Nephron progenitor cell (in vitro differentiated cells): ENCODE results near the gene HDAC7.

ENCODE experiments used
- DNase-seq: peaks from one replicate; pipeline ENCODE4 v3.0.0; 2021
- H3K27ac Mint-ChIP-seq: 2 replicates; pipeline ENCODE4 v1.8.0; 2021; ENCODE audit warnings: mild to moderate bottlenecking, moderate library complexity, mixed read lengths
- H3K27me3 Mint-ChIP-seq: 2 replicates; pipeline ENCODE4 v1.8.0; 2021; ENCODE audit warnings: mild to moderate bottlenecking, low read depth, mixed read lengths; ENCODE audit not compliant: poor library complexity
- H3K36me3 Mint-ChIP-seq: 2 replicates; pipeline ENCODE4 v1.8.0; 2021; ENCODE audit warnings: low read depth, mixed read lengths
- H3K4me1 Mint-ChIP-seq: 2 replicates; pipeline ENCODE4 v1.8.0; 2021; ENCODE audit warnings: mixed read lengths
- H3K4me3 Mint-ChIP-seq: 2 replicates; pipeline ENCODE4 v1.8.0; 2021; ENCODE audit warnings: mild to moderate bottlenecking, moderate library complexity, mixed read lengths
- H3K9me3 Mint-ChIP-seq: 2 replicates; pipeline ENCODE4 v1.8.0; 2021; ENCODE audit warnings: mild to moderate bottlenecking, moderate library complexity, mixed read lengths
- TF ChIP-seq, protein P1 (sequence below): fragments of 200-600 bp; sonication (generic); IDR thresholded peaks from 2 replicates; pipeline ENCODE4 v1.5.0; 2021; ENCODE audit warnings: antibody characterized with exemption

Gene HDAC7

GRCh38 chr12:47752552-47752951, 67.2 kb downstream of the HDAC7 start:
- no peak for DNase-seq
- H3K36me3 Mint-ChIP-seq: peaks cover 8% of the 10 kb centered on the region
- peak overlapping the region; percentile 68 for H3K27ac Mint-ChIP-seq
- H3K9me3 Mint-ChIP-seq: no peaks in the 10 kb centered on the region
- peaks cover 3% of the 10 kb centered on the region for H3K27me3 Mint-ChIP-seq
- TF ChIP-seq, protein P1, sequence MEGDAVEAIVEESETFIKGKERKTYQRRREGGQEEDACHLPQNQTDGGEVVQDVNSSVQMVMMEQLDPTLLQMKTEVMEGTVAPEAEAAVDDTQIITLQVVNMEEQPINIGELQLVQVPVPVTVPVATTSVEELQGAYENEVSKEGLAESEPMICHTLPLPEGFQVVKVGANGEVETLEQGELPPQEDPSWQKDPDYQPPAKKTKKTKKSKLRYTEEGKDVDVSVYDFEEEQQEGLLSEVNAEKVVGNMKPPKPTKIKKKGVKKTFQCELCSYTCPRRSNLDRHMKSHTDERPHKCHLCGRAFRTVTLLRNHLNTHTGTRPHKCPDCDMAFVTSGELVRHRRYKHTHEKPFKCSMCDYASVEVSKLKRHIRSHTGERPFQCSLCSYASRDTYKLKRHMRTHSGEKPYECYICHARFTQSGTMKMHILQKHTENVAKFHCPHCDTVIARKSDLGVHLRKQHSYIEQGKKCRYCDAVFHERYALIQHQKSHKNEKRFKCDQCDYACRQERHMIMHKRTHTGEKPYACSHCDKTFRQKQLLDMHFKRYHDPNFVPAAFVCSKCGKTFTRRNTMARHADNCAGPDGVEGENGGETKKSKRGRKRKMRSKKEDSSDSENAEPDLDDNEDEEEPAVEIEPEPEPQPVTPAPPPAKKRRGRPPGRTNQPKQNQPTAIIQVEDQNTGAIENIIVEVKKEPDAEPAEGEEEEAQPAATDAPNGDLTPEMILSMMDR: no peak
- H3K4me3 Mint-ChIP-seq: no peak overlapping the region
- H3K4me1 Mint-ChIP-seq: peaks cover 72% of the 10 kb centered on the region

DNA sequence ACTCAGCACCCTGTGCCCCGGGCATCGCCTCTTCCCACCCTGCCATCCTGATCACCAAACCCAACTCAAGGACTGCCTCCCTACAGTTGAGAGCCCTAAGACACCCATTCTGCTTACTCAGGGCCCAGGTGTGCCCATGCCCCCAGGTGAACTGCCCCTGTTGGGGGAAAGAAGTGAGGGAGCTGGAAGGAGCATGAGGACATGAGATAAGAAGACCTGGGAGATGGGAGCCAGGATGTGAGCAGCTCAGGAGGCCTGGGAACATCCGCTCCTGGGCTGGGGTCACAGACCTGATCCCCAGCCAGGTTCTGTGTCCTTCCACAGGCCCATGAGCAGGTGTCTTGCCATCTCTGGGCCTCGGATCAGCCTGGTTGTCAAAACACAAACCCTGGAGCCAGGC, 67.6 kb downstream of the HDAC7 start:
- Mint-ChIP-seq H3K4me1 (peaks cover 70% of the 10 kb centered on the region), H3K27me3 (no peaks in the 10 kb centered on the region), H3K36me3 (peaks cover 11% of the 10 kb centered on the region), H3K27ac (no peak overlapping the region), H3K9me3 (no peaks in the 10 kb centered on the region), H3K4me3 (no peak overlapping the region)
- TF ChIP-seq, protein P1: no peak
- DNase-seq: no peak

GRCh38 chr12:47751561-47751960, 68.1 kb downstream of the HDAC7 start:
- peaks cover 15% of the 10 kb centered on the region for H3K36me3 Mint-ChIP-seq
- no peaks in the 10 kb centered on the region for H3K27me3 Mint-ChIP-seq
- no peaks in the 10 kb centered on the region for H3K9me3 Mint-ChIP-seq
- peak overlapping the region; percentile 87 for H3K27ac Mint-ChIP-seq
- no peak for DNase-seq
- TF ChIP-seq, protein P1: no peak
- no peak overlapping the region for H3K4me3 Mint-ChIP-seq
- H3K4me1 Mint-ChIP-seq: peaks cover 70% of the 10 kb centered on the region

DNA sequence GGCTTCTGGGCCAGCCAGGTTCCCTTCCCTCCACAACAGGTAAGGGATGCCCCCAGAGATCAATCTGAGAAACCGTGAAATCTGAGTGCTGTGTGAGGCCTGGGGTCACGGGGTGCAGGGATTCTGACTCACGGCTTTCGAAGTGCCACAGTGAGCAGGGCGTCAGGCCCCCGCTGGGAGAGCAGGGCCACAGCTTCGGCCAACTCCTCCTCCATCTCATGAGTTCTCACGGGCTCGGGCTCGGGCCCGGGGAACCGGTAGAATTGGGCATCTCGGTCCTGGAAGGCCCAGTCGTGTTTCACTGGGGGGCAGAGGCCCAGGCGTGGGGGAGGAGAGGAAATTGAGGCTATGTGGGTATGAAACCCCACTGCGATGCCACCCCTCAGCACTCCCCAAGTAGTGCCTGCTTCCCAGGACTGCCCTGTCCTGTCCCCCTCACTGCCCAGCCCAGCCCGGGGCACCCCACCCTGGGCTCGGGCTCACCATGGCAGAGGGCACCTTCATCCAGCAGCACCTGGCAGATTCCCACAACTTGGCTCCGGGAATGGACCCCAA, 68.7 kb downstream of the HDAC7 start:
- Mint-ChIP-seq H3K9me3 (no peaks in the 10 kb centered on the region), H3K36me3 (peaks cover 15% of the 10 kb centered on the region), H3K27me3 (no peaks in the 10 kb centered on the region), H3K4me3 (no peak overlapping the region), H3K4me1 (peaks cover 70% of the 10 kb centered on the region), H3K27ac (no peak overlapping the region)
- DNase-seq: no peak
- TF ChIP-seq, protein P1: no peak

GRCh38 chr12:47750229-47750798, 69.4 kb downstream of the HDAC7 start:
- Mint-ChIP-seq H3K4me3 (peak overlapping the region; percentile 35), H3K27ac (no peak overlapping the region), H3K4me1 (peaks cover 70% of the 10 kb centered on the region), H3K9me3 (no peaks in the 10 kb centered on the region), H3K27me3 (no peaks in the 10 kb centered on the region), H3K36me3 (peaks cover 15% of the 10 kb centered on the region)
- DNase-seq: no peak
- TF ChIP-seq, protein P1: no peak

- H3K36me3 Mint-ChIP-seq: peaks cover 15% of the 10 kb centered on the region
- H3K9me3 Mint-ChIP-seq: no peaks in the 10 kb centered on the region
- H3K4me3 Mint-ChIP-seq: no peak overlapping the region
- no peak for DNase-seq
- H3K27ac Mint-ChIP-seq: no peak overlapping the region
- TF ChIP-seq, protein P1: no peak
- H3K4me1 Mint-ChIP-seq: peaks cover 66% of the 10 kb centered on the region
- no peaks in the 10 kb centered on the region for H3K27me3 Mint-ChIP-seq
These were observed 70.8 kb downstream of the HDAC7 start for GRCh38 chr12:47748899-47749298.
